Measurements from ENCODE around the gene ZNF774.
A peak's percentile ranks its signal among the peaks of the same experiment; 100 is the strongest.
"Not testable (repeated sequence)": the region's sequence is repeated elsewhere in the genome, so short reads cannot be mapped to it uniquely, and the experiment has no call there.

Gene ZNF774

DNA sequence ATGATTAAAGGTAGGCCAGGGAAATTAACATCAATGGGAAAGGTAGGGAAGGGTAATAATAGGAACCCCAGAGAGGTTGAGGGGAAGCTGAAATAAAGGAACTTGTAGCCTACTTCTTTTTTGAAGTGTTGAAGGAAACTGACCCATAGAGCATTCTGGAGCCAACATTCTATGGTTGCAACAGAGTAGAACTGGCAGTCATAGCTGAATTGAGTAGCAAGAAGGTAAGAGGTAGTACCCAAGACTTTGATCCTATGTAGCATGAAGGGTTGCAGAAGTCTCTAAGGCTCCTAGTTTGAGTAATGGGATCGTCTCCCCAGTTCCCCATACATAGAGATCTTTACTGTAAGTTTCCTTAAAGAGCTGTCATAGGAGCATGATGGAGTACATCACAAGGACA, 7.4 kb upstream of the ZNF774 start:
- no peak overlapping the region for H3K4me3 ChIP-seq
- no peak for DNase-seq (ENCODE audit: low spot score)
- peak overlapping the region in 1 of 2 donors; percentile 83 for H3K27ac ChIP-seq
- TF ChIP-seq, protein P1, sequence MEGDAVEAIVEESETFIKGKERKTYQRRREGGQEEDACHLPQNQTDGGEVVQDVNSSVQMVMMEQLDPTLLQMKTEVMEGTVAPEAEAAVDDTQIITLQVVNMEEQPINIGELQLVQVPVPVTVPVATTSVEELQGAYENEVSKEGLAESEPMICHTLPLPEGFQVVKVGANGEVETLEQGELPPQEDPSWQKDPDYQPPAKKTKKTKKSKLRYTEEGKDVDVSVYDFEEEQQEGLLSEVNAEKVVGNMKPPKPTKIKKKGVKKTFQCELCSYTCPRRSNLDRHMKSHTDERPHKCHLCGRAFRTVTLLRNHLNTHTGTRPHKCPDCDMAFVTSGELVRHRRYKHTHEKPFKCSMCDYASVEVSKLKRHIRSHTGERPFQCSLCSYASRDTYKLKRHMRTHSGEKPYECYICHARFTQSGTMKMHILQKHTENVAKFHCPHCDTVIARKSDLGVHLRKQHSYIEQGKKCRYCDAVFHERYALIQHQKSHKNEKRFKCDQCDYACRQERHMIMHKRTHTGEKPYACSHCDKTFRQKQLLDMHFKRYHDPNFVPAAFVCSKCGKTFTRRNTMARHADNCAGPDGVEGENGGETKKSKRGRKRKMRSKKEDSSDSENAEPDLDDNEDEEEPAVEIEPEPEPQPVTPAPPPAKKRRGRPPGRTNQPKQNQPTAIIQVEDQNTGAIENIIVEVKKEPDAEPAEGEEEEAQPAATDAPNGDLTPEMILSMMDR (IDR thresholded peaks at IDR 0.05): no peak

DNA sequence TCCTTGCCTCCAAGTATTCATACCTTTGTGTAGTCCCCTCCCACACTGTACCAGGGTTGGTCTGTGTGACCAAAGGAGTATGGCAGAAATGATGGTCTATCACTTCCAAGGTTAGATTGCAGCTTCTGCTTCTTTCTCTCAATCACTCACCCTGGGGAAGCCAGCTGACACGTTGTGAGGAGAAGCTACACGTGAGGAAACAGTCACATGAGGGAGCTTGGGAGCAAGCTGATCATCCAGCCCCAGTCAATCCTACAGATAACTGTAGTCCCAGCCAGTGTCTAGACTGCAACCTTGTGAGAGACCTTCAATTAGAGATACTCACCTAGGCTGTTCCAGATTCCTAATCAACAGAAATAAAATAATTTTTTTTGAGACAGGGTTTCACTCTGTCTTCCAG, 6.2 kb upstream of the ZNF774 start:
- Histone ChIP-seq H3K4me3 (no peak overlapping the region), H3K27ac (no peak overlapping the region)
- no peak for DNase-seq (ENCODE audit: low spot score)
- TF ChIP-seq, protein P1 (IDR thresholded peaks at IDR 0.05): no peak

DNA sequence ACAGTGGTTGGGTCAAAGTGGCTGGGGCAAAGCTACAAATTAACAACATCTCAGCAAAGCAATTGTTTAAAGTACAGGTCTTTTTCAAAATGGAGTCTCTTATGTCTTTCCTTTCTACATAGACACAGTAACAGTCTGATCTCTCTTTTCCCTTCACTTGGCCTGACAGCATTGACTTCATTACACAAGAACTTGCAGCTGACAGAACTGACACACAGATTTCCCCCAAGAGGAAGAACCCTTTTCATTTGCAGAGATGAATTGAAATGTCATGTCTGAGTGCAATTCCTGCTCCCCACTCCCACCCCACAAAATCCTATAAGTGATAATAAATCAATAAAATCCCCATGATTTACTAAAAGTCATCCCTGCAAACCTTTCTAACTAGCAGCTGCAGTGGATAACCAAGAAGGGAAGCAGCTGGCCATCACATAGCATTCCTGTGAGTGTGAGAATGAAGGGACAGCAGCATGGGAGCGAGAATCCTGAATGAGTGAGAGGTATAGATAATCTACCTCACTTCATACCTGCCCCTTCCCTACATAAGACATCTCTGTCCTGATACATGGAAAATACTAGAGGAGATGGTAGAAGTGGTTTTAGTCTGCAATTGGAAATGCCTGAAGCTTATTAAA, 4.5 kb upstream of the ZNF774 start:
- H3K4me3 ChIP-seq; DNase-seq (ENCODE audit: low spot score): not testable (repeated sequence)

DNA sequence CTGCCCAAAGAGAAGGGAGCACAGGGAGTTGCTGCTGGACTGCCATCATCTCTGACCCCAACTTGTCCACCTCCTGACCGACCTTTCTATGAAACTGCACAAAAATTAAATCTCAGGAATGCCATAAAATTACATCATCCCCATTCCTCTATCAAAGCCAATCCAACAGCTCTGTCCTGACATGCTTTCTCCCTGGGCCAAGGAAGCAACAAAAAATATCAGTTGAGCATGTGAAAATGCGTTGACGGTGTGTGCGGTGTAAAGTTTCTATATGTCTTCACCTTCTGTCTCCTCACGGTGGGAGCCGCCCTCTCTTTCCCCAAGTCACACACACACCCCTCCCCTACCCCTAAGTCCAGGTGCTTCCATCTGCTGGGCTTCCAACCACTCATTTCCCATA, 3.6 kb upstream of the ZNF774 start:
- TF ChIP-seq, protein P1 (IDR thresholded peaks at IDR 0.05): no peak
- H3K27ac ChIP-seq: no peak overlapping the region

More for the DNA sequence above, 4.5 kb upstream of the ZNF774 start:
- not testable (repeated sequence) for H3K27ac ChIP-seq

DNA sequence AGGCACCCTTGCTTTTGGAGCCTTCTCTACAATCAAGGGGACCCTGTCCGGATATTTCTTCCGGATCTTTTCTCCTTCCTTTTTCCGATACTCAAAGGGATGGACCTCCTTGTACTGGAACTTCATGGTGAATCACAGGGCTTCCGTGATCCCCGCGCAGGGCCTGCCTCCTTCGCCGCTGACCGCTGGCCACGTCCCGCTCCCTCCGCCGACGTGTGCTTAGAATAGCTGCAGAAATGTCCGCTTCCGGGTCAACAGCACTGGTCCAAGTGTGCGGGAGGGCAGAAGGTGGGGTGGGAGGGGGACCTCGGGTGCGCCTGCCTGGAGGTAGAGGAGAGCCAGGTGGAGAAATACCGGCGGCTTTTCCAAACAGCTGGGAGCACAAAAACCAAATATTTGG, 3.0 kb upstream of the ZNF774 start:
- Histone ChIP-seq H3K4me3 (no peak overlapping the region), H3K27ac (no peak overlapping the region)
- no peak for DNase-seq (ENCODE audit: low spot score)
- TF ChIP-seq, protein P1 (IDR thresholded peaks at IDR 0.05): no peak

More for the DNA sequence above, 3.6 kb upstream of the ZNF774 start:
- H3K4me3 ChIP-seq: no peak overlapping the region
- no peak for DNase-seq (ENCODE audit: low spot score)

DNA sequence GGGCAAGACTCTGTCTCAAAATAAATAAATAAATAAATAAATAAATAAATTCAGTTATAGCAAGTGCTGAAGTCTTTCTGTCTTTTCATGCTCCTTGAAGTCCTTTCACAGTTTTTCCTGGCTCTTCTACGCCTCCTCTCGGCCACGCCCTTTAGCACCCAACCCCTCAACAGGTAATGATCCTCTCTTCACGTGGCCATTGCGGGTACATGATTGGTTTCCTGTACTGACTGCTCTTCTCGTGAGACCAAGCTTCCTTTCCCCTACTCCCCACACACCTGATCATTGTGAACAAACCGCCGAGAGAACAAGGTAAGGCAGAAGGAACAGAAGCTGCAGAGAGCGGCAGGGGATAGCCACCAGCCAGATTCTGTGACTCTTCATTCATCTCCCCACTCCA, 2.3 kb upstream of the ZNF774 start:
- TF ChIP-seq, protein P1 (IDR thresholded peaks at IDR 0.05): no peak
- no peak overlapping the region for H3K27ac ChIP-seq
- H3K4me3 ChIP-seq: no peak overlapping the region
- DNase-seq (ENCODE audit: low spot score): no peak

DNA sequence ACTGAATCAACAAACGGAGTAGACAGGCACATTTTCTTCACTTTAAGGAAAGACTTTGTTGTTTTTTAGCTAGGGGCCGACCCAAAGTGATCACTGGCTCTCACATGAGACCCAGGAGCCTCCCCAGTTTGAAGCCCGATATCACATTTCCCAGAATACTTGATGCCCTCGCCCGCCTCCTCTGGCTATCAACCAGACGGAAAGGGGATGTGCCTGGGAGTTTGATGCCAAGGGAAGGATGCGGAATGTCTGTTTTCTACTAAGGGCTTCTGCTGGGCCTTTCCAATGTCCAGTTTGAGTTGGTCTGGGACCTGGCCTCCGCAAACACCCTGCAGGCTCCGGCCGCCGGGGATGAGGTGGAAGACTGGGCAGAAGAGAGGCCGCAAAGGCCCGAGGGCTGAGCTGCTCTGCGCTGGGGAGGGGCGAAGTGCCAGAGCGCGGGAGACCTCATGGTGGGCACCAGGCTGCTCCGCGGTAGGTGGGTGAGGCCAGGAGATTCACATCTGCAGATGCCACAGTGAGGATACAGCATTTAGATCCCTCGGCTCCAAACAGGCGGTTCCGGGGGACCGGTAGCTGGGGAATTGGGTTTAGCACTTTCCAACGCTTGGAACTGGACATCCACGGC, 491 bp upstream of the ZNF774 start:
- H3K4me3 ChIP-seq: peak overlapping the region; percentile 80
- no peak for DNase-seq (ENCODE audit: low spot score)
- peak overlapping the region; percentile 54 to 69 for H3K27ac ChIP-seq
- TF ChIP-seq, protein P1 (IDR thresholded peaks at IDR 0.05): no peak
